ENCODE data around the gene CASP6.

CASP6 gene

DNA sequence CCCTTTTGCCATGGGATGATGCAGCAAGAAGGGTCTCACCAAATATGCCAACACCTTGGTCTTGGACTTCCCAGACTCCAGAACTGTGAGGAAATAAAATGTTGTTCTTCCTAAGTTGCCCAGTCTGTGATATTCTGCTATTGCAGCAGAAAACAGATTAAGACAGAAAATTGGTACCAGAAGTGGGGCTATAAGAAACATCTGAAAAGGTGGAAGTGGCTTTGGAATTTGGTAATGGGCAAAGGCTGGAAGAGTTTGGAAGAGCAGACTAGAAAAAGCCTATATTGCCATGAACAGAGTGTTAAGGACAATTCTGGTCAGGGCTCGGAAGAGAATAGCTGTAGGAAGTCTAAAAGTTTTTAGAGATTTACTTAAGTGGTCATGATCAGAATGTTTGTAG is 27.4 kb downstream of the CASP6 start:
- Histone ChIP-seq H2AFZ (ENCODE audit: low read depth, low read length) (no peak overlapping the region), H3K9me3 (ENCODE audit: low read length) (peaks cover 11% of the 10 kb centered on the region), H3K4me1 (ENCODE audit: insufficient read depth, low read length) (no peaks in the 10 kb centered on the region), H3K4me3 (ENCODE audit: low read length) (no peak overlapping the region), H3K36me3 (ENCODE audit: insufficient read depth, low read length) (no peaks in the 10 kb centered on the region), H3K27me3 (ENCODE audit: insufficient read depth, low read length) (no peaks in the 10 kb centered on the region)

DNA sequence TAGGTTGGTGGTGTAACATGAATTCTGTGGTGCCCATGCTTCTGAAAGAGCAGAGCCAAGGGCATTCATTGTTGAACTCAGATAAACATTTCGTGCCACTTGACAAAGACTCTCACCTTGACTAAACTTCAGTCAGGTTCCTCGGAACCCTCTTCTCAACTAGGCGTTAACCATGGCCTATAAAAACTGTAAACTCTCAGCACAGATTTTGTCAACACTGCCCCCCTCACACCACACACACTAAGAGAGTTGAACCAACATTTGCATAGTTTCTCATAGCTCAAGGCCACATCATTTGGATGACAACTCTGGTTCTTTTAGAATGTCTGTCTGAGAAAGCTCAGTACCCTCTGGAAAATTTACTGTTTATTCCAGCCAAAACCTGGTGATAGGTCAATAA is 28.1 kb downstream of the CASP6 start:
- no peak overlapping the region for H2AFZ ChIP-seq (ENCODE audit: low read depth, low read length)
- peaks cover 11% of the 10 kb centered on the region for H3K9me3 ChIP-seq (ENCODE audit: low read length)
- H3K4me3 ChIP-seq (ENCODE audit: low read length): no peak overlapping the region
- H3K4me1 ChIP-seq (ENCODE audit: insufficient read depth, low read length): no peaks in the 10 kb centered on the region
- H3K27me3 ChIP-seq (ENCODE audit: insufficient read depth, low read length): no peaks in the 10 kb centered on the region
- H3K36me3 ChIP-seq (ENCODE audit: insufficient read depth, low read length): no peaks in the 10 kb centered on the region

DNA sequence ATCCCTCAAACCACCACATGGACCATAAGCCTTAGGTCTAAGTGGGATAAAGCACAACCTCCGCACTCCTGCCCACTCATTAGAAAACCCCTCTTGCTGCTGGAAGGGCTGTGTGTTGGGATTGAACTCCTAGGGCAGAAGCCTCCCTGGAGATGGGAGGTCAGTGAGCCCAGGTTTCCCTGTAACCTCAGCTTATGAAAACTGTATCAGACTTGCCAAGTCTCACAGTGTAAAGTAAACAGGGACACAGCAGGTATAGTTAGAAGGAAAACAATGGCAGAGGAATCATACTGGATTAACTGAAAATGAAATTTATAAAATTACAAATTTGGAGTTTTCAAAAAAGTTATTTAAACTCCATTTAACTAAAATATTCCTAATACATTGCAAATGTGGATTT is 29.9 kb downstream of the CASP6 start:
- Histone ChIP-seq H3K4me1 (ENCODE audit: insufficient read depth, low read length) (no peaks in the 10 kb centered on the region), H2AFZ (ENCODE audit: low read depth, low read length) (no peak overlapping the region), H3K27me3 (ENCODE audit: insufficient read depth, low read length) (no peaks in the 10 kb centered on the region), H3K36me3 (ENCODE audit: insufficient read depth, low read length) (no peaks in the 10 kb centered on the region), H3K9me3 (ENCODE audit: low read length) (peaks cover 9% of the 10 kb centered on the region), H3K4me3 (ENCODE audit: low read length) (no peak overlapping the region)

DNA sequence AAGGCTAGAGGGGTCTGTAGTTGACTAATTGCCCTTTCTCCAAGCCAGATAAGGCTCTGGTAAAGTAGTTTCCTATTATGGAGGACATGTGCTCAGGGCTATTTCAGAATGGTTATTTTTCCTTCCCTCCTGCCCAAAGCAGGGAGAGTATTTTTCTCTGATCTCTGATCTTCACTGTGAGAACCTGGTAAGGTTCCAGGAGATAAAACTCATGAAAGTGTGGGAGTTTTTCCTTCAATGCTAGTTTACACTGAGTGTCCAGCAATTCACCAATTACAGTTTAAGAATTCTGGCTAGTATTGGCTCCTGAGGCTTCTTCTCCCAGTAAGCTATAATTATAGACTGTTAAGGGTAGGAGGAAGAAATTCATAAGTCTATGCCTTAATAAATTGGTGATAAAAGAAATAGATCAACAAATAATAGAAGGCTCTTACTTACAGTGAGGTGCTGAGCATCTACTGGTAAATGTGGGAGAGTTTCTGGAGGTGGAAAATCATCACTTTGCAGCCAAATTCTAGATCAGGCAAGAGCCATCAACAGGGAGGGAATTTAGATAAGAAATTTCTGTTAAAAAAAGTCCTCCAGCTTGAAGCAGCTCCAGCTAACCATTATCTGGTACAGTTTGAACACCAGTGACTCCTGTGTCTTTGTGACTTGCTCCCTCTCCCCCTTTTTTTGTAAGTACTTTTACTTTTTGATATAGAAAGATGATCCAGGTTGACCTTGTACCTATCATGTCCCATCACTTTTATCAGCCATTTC is 30.9 kb downstream of the CASP6 start:
- Histone ChIP-seq H3K27me3 (ENCODE audit: insufficient read depth, low read length) (no peaks in the 10 kb centered on the region), H3K36me3 (ENCODE audit: insufficient read depth, low read length) (no peaks in the 10 kb centered on the region), H3K4me3 (ENCODE audit: low read length) (no peak overlapping the region), H2AFZ (ENCODE audit: low read depth, low read length) (no peak overlapping the region), H3K4me1 (ENCODE audit: insufficient read depth, low read length) (no peaks in the 10 kb centered on the region), H3K9me3 (ENCODE audit: low read length) (peaks cover 7% of the 10 kb centered on the region)

DNA sequence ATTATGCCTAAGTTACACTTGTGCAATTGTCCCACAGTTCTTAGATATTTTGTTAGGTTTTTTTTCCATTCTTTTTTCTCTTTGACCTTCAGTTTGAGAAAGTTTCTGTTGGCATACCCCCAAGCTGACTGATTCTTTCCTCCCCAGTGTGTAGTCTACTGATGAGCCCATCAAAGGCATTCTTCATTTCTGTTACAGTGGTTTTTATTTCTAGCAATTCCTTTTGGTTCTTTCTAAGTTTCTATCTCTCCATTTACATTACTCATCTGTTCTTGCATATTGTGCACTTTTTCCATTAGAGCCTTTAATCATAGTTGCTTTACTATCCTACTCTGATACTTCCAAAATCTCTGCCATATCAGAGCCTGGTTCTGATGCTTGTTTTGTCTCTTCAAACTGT is 31.9 kb downstream of the CASP6 start:
- peaks cover 6% of the 10 kb centered on the region for H3K9me3 ChIP-seq (ENCODE audit: low read length)
- no peaks in the 10 kb centered on the region for H3K36me3 ChIP-seq (ENCODE audit: insufficient read depth, low read length)
- H3K27me3 ChIP-seq (ENCODE audit: insufficient read depth, low read length): no peaks in the 10 kb centered on the region
- no peak overlapping the region for H3K4me3 ChIP-seq (ENCODE audit: low read length)
- no peaks in the 10 kb centered on the region for H3K4me1 ChIP-seq (ENCODE audit: insufficient read depth, low read length)
- no peak overlapping the region for H2AFZ ChIP-seq (ENCODE audit: low read depth, low read length)

DNA sequence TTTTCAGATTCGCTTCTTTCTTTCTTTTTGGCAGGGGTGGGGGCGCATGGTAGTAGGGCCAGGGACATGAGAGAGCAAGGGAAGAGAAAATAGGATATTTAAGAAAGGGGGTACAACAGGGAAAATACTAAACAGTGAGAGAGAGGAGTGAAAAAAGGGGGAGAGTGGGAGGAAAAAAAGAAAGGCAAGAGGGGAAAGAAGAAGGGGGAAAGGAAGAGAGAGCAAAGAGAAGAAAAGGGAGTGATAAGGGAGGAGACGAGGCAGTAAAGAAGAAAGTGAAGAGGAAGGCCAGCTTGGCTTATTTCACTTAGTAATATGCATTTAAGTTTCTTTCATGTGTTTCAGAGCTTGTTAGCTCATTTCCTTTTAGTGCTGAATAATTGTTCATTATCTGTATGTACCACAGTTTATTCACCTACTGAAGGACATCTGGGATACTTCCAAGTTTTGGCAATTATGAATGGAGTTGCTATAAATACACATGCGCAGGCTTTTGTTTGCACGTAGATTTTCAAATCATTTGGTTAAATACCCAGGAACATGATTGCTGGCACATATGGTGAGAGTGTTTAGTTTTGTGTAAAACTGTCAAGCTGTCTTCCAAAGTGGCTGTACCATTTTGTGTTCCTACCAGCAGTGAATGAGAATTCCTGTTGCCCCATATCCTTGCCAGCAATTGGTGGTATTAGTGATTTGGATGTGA is 37.3 kb downstream of the CASP6 start:
- Histone ChIP-seq H3K4me1 (ENCODE audit: insufficient read depth, low read length) (peaks cover 14% of the 10 kb centered on the region), H2AFZ (ENCODE audit: low read depth, low read length) (no peak overlapping the region), H3K9me3 (ENCODE audit: low read length) (no peaks in the 10 kb centered on the region), H3K36me3 (ENCODE audit: insufficient read depth, low read length) (no peaks in the 10 kb centered on the region), H3K4me3 (ENCODE audit: low read length) (no peak overlapping the region), H3K27me3 (ENCODE audit: insufficient read depth, low read length) (no peaks in the 10 kb centered on the region)

DNA sequence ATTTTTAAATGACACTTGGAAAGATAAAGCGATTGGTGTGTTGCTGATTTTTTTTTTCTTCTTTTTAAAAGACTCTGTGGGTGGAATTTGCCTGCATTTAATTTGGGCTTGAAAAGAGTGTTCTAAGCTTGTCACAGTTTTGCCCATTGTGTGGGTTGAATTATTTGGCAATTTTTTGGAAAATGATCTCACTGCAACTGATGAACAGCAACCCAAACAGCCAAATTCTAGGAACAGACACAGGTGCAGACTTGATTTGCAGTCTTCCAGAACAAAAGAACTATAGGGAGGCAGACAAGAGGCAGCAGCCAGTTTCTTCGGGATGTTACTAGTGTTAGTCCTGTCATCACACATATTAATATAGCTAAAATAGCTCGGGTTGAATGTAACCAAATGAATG is 40.5 kb downstream of the CASP6 start:
- Histone ChIP-seq H3K4me1 (ENCODE audit: insufficient read depth, low read length) (peaks cover 14% of the 10 kb centered on the region), H3K27me3 (ENCODE audit: insufficient read depth, low read length) (no peaks in the 10 kb centered on the region), H3K36me3 (ENCODE audit: insufficient read depth, low read length) (no peaks in the 10 kb centered on the region), H3K9me3 (ENCODE audit: low read length) (no peaks in the 10 kb centered on the region), H2AFZ (ENCODE audit: low read depth, low read length) (peak overlapping the region; percentile 9), H3K4me3 (ENCODE audit: low read length) (no peak overlapping the region)

DNA sequence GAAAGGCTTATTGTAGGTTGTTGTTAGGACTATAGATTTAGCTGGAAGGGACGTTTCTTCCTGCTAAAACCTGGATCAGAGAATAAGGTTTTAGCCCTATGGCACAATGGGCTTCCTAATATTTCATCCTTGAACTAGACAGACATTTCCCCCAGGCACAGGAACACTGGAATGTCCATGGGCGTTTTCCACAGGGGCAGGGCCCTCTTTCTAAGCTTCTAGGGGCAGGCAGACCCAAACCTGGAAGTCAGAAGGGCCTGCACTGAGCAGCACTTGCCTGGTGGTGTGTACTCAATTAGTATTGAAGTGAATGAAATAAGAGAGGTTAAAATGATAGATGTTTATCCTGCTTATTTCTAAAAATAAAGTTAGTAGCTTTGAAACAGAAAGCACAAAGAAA is 41.1 kb downstream of the CASP6 start:
- H2AFZ ChIP-seq (ENCODE audit: low read depth, low read length): no peak overlapping the region
- no peaks in the 10 kb centered on the region for H3K36me3 ChIP-seq (ENCODE audit: insufficient read depth, low read length)
- no peak overlapping the region for H3K4me3 ChIP-seq (ENCODE audit: low read length)
- no peaks in the 10 kb centered on the region for H3K27me3 ChIP-seq (ENCODE audit: insufficient read depth, low read length)
- peaks cover 14% of the 10 kb centered on the region for H3K4me1 ChIP-seq (ENCODE audit: insufficient read depth, low read length)
- no peaks in the 10 kb centered on the region for H3K9me3 ChIP-seq (ENCODE audit: low read length)

DNA sequence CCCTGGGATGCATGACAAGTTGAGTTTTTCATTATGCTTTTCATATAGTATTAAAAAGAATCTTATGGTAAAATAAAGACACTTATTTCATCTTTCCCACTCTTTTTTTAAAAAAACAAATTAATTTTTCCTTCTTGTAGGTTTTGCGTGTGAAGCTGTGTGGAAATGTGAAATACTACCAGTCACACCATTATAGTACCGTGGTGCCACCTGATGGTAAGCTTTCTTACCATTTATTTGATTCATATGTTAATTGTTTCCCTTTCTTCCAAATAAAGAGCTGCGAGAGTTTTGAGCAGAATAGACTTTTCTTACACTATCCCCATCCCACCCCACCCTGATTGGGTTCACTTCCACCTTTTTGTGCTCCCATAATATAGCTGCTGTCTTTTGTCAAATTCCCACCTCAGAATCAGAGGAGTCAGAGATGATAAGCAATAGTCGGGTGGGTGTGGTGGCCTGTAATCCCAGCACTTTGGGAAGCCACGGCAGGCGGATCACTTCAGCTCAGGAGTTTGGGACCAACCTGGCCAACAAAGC is 44.3 kb downstream of the CASP6 start:
- H3K4me1 ChIP-seq (ENCODE audit: insufficient read depth, low read length): peaks cover 14% of the 10 kb centered on the region
- H3K27me3 ChIP-seq (ENCODE audit: insufficient read depth, low read length): no peaks in the 10 kb centered on the region
- no peaks in the 10 kb centered on the region for H3K9me3 ChIP-seq (ENCODE audit: low read length)
- H3K4me3 ChIP-seq (ENCODE audit: low read length): no peak overlapping the region
- H2AFZ ChIP-seq (ENCODE audit: low read depth, low read length): no peak overlapping the region
- no peaks in the 10 kb centered on the region for H3K36me3 ChIP-seq (ENCODE audit: insufficient read depth, low read length)

DNA sequence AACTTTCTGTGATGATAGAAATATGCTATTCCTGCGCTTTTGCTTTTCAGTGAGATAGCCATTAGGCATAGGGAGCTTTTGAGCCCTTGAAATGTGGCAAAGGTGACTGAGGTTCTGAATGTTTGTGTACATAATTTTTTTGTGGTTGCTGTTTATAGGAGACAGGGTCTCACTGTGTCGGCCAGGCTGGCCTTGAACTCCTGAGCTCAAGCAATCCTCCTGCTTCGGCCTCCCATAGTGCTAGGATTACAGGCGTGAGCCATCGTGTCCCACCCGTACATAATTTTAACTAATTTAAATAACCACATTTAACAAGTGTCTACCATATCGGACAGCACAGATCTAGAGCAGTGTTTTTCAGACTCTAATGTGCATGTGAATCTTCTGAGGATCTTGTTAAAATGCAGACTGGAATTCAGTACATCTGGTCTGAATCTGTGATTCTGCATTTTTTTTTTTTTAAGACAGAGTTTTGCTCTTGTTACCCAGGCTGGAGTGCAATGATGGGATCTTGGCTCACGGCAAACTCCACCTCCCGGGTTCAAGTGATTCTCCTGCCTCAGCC is 45.3 kb downstream of the CASP6 start:
- Histone ChIP-seq H3K36me3 (ENCODE audit: insufficient read depth, low read length) (no peaks in the 10 kb centered on the region), H3K9me3 (ENCODE audit: low read length) (no peaks in the 10 kb centered on the region), H3K4me3 (ENCODE audit: low read length) (no peak overlapping the region), H2AFZ (ENCODE audit: low read depth, low read length) (no peak overlapping the region), H3K27me3 (ENCODE audit: insufficient read depth, low read length) (no peaks in the 10 kb centered on the region), H3K4me1 (ENCODE audit: insufficient read depth, low read length) (peaks cover 9% of the 10 kb centered on the region)

DNA sequence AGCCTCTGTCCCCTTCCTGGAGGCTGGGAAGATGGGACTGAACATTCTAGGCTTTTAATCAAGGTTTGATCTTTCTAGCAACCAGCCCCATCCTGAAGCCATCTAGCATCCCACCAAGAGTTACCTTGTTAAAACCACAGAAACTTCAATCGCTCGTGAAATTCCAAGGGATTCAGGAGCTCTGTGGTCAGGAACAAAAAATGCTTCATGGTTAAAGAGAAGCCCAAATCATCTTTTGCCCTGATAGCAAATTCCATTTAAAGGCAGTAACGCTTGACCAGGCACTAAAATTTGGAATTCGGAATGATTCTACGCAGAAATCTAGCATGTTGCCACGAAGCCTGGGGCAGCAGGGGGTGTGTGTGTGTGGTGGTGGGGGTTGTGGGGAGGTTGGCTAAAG is 47.8 kb downstream of the CASP6 start:
- no peaks in the 10 kb centered on the region for H3K4me1 ChIP-seq (ENCODE audit: insufficient read depth, low read length)
- H3K36me3 ChIP-seq (ENCODE audit: insufficient read depth, low read length): no peaks in the 10 kb centered on the region
- H3K9me3 ChIP-seq (ENCODE audit: low read length): no peaks in the 10 kb centered on the region
- no peaks in the 10 kb centered on the region for H3K27me3 ChIP-seq (ENCODE audit: insufficient read depth, low read length)
- no peak overlapping the region for H2AFZ ChIP-seq (ENCODE audit: low read depth, low read length)
- no peak overlapping the region for H3K4me3 ChIP-seq (ENCODE audit: low read length)

DNA sequence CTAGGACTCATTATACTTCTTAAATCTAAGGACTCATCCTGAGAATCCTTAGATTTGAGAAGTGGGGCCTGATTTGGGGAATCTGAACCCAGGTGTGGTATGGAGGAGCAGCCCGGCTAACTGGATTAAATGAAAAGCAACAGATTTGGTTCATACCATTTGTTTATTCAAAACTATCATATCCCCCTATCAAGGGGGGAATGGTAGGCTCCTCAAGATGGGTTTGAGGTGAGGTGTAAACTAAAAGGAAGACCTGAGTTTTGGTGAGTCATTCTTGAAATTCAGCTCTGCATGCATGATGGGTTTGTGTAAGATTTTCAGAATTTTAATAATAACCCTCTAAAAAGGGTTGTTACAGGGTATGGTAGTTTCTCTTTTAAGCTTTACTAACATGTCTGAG is 53.4 kb downstream of the CASP6 start:
- no peak overlapping the region for H2AFZ ChIP-seq (ENCODE audit: low read depth, low read length)
- H3K36me3 ChIP-seq (ENCODE audit: insufficient read depth, low read length): no peaks in the 10 kb centered on the region
- no peaks in the 10 kb centered on the region for H3K27me3 ChIP-seq (ENCODE audit: insufficient read depth, low read length)
- H3K4me3 ChIP-seq (ENCODE audit: low read length): no peak overlapping the region
- H3K4me1 ChIP-seq (ENCODE audit: insufficient read depth, low read length): no peaks in the 10 kb centered on the region
- H3K9me3 ChIP-seq (ENCODE audit: low read length): no peaks in the 10 kb centered on the region

DNA sequence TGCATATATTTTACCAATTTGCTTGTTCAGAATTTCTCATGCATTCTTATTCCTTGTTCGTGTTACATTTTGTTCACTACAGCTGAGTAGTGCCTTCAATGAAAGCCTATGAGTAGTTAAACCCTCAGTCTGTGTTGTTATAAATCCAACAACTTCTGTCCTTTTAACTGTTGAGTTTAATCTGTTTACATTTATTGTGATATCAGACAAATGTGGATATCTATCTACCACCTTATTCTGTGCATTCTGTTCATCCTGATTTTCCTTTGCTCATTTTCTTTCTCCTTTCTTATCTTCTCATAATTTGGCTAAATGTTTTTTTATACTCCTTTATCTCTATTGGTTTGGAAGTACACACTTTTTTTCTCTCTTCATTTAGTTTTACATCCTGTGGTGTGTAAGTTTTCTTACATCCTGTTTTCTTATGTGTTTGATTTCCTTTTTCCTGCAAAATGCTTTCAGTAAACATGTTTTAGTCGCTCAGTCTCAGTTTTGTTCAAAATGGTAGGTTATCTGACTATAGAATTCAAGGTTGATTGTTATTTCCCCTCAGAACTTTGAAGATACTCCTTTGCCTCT is 54.2 kb downstream of the CASP6 start:
- Histone ChIP-seq H3K4me1 (ENCODE audit: insufficient read depth, low read length) (no peaks in the 10 kb centered on the region), H2AFZ (ENCODE audit: low read depth, low read length) (no peak overlapping the region), H3K4me3 (ENCODE audit: low read length) (no peak overlapping the region), H3K9me3 (ENCODE audit: low read length) (no peaks in the 10 kb centered on the region), H3K27me3 (ENCODE audit: insufficient read depth, low read length) (no peaks in the 10 kb centered on the region), H3K36me3 (ENCODE audit: insufficient read depth, low read length) (no peaks in the 10 kb centered on the region)
